HepG2 (cell line): ENCODE data around the gene HLA-DMB. TPM values are rescaled to one million over a fixed set of nuclear protein-coding genes. Genes with fewer than 3 reads are reported as not detected.
A peak's percentile ranks its signal among the peaks of the same experiment; 100 is the strongest.

Experiments
- ARID2 ChIP-seq: sonication (generic); formaldehyde crosslinking; IDR thresholded peaks from 2 replicates; pipeline ENCODE4 v1.8.1; 2022; ENCODE audit warnings: mild to moderate bottlenecking, missing genetic modification reagents, borderline replicate concordance
- ATF5 ChIP-seq: sonication (generic); formaldehyde crosslinking; IDR thresholded peaks from 2 replicates; pipeline ENCODE4 v1.4.0; 2020; ENCODE audit warnings: mild to moderate bottlenecking, low read depth, missing genetic modification reagents
- CEBPG ChIP-seq: IDR thresholded peaks from 2 replicates; pipeline ENCODE4 v1.6.1; 2016
- FOXP4 ChIP-seq: sonication (generic); formaldehyde crosslinking; IDR thresholded peaks from 2 replicates; pipeline ENCODE4 v1.4.0; 2020; ENCODE audit warnings: missing genetic modification reagents
- HNRNPL ChIP-seq: fragments of 200-400 bp; formaldehyde crosslinking; IDR thresholded peaks from 2 replicates; pipeline ENCODE4 v1.6.1; 2017; ENCODE audit warnings: mild to moderate bottlenecking, low read depth, low read length
- HOXA3 ChIP-seq: sonication (generic); formaldehyde crosslinking; IDR thresholded peaks from 2 replicates; pipeline ENCODE4 v1.5.0; 2020; ENCODE audit warnings: missing genetic modification reagents
- HOXD1 ChIP-seq: sonication (generic); formaldehyde crosslinking; IDR thresholded peaks from 2 replicates; pipeline ENCODE4 v1.5.0; 2020; ENCODE audit warnings: missing genetic modification reagents
- LCORL ChIP-seq, 2 experiments: fragments of 450-650 bp in 1 of 2; sonication (generic) in 1 of 2; formaldehyde crosslinking in 1 of 2; IDR thresholded peaks; 2 replicates each; pipeline versions ENCODE4 v1.5.0 to v1.6.1; 2017 to 2020; ENCODE audit warnings: antibody characterized with exemption in 1 of 2, missing genetic modification reagents in 1 of 2
- MAFG ChIP-seq: sonication (generic); formaldehyde crosslinking; IDR thresholded peaks from 2 replicates; pipeline ENCODE4 v1.5.1; 2020; ENCODE audit warnings: mild to moderate bottlenecking, missing genetic modification reagents
- MEIS2 ChIP-seq: sonication (generic); formaldehyde crosslinking; IDR thresholded peaks from 2 replicates; pipeline ENCODE4 v1.9.0; 2021; ENCODE audit warnings: mild to moderate bottlenecking, missing genetic modification reagents
- MXI1 ChIP-seq: IDR thresholded peaks from 3 replicates; pipeline ENCODE4 v1.6.1; 2012; ENCODE audit warnings: low read depth, low read length, inconsistent platforms, borderline replicate concordance
- PATZ1 ChIP-seq: sonication (generic); formaldehyde crosslinking; IDR thresholded peaks from 2 replicates; pipeline ENCODE4 v1.4.0; 2020; ENCODE audit warnings: missing genetic modification reagents
- PCBP1 ChIP-seq: fragments of 200-400 bp; formaldehyde crosslinking; IDR thresholded peaks from 2 replicates; pipeline ENCODE4 v1.6.1; 2017; ENCODE audit warnings: mild to moderate bottlenecking, low read depth, low read length, borderline replicate concordance
- TCF12 ChIP-seq, 2 experiments: fragments of 450-650 bp in 1 of 2; sonication (generic) in 1 of 2; formaldehyde crosslinking in 1 of 2; IDR thresholded peaks; 2 replicates each; pipeline versions ENCODE4 v1.6.1 to v1.8.0; 2017 to 2022; ENCODE audit warnings: antibody characterized with exemption in 1 of 2, mild to moderate bottlenecking in 1 of 2, missing genetic modification reagents in 1 of 2, moderate library complexity in 1 of 2
- THRA ChIP-seq: sonication (generic); formaldehyde crosslinking; IDR thresholded peaks from 2 replicates; pipeline ENCODE4 v1.4.0; 2020; ENCODE audit warnings: missing genetic modification reagents, borderline replicate concordance
- XBP1 ChIP-seq: sonication (generic); formaldehyde crosslinking; IDR thresholded peaks from 2 replicates; pipeline ENCODE4 v1.5.0; 2020; ENCODE audit warnings: missing genetic modification reagents
- ZNF101 ChIP-seq: sonication (generic); formaldehyde crosslinking; IDR thresholded peaks from 2 replicates; pipeline ENCODE4 v1.4.0; 2020; ENCODE audit warnings: mild to moderate bottlenecking, low read depth, missing genetic modification reagents, borderline replicate concordance
- ZNF180 ChIP-seq: sonication (generic); formaldehyde crosslinking; IDR thresholded peaks from 2 replicates; pipeline ENCODE4 v1.4.0; 2020; ENCODE audit warnings: low read depth, missing genetic modification reagents, borderline replicate concordance
- ZNF235 ChIP-seq: sonication (generic); formaldehyde crosslinking; IDR thresholded peaks from 2 replicates; pipeline ENCODE4 v1.8.1; 2023; ENCODE audit warnings: mild to moderate bottlenecking, missing genetic modification reagents, borderline replicate concordance
- ZNF264 ChIP-seq: sonication (generic); formaldehyde crosslinking; IDR thresholded peaks from 2 replicates; pipeline ENCODE4 v1.4.0; 2020; ENCODE audit warnings: missing genetic modification reagents
- ZNF333 ChIP-seq: sonication (generic); formaldehyde crosslinking; IDR thresholded peaks from 2 replicates; pipeline ENCODE4 v1.4.0; 2020; ENCODE audit warnings: mild to moderate bottlenecking, missing genetic modification reagents, borderline replicate concordance
- ZNF343 ChIP-seq: sonication (generic); formaldehyde crosslinking; IDR thresholded peaks from 2 replicates; pipeline ENCODE4 v1.4.0; 2020; ENCODE audit warnings: mild to moderate bottlenecking, missing genetic modification reagents
- ZNF605 ChIP-seq: sonication (generic); formaldehyde crosslinking; IDR thresholded peaks from 2 replicates; pipeline ENCODE4 v1.8.0; 2022; ENCODE audit warnings: mild to moderate bottlenecking, missing genetic modification reagents
- polyA plus RNA-seq, 8 experiments: library from polyadenylated mRNA; depleted of rRNA in 3 of 8; stranded (reverse) in 7 of 8; unstranded in 1 of 8; fragments of >200 nt; fragmentation: Illumina TruSeq in 4 of 8; extraction: Trizol in 4 of 8; gene quantifications; 2 replicates each; pipeline versions ENCODE4 v1.2.1 to v1.2.3, GENCODE V29; 2011 to 2016; ENCODE audit warnings: low read depth in 4 of 8, missing spikeins in 1 of 8, mixed read lengths in 1 of 8; ENCODE audit not compliant: insufficient read depth in 1 of 8
- total RNA-seq, 5 experiments: library from RNA; depleted of rRNA; stranded (reverse); fragments of >200 nt; fragmentation: Illumina TruSeq; extraction: Trizol; gene quantifications; 2 replicates each; pipeline ENCODE4 v1.2.3, GENCODE V29; 2016; ENCODE audit warnings: low read depth in 1 of 5

The HLA-DMB gene
- total and polyA plus RNA-seq, 2 of the 13 experiments (the other 11 are each of a cell fraction or from before 2014, with no cell fraction given), result not detected

- TF ChIP-seq ZNF605 (peak; percentile 85; the same call in 1 of the 2 replicates), TCF12 (IDR thresholded peaks at IDR 0.05) (no peak), TCF12 (CRISPR knock-in tag; IDR thresholded peaks at IDR 0.05) (0 out of 2 replicates have a peak, but pooled peaks have one; percentile 79), ZNF101 (CRISPR knock-in tag) (no peak), LCORL (IDR thresholded peaks at IDR 0.05) (peak; percentile 69; the same call in 1 of the 2 replicates), LCORL (CRISPR knock-in tag; IDR thresholded peaks at IDR 0.05) (no peak; the same call in 1 of the 2 replicates), ZNF235 (CRISPR knock-in tag) (no peak), HNRNPL (peak; percentile 86), PATZ1 (peak; percentile 81), HOXD1 (peak; percentile 66), FOXP4 (CRISPR knock-in tag) (peak; percentile 11; the same call in 1 of the 2 replicates), ZNF343 (CRISPR knock-in tag) (peak; percentile 68; the same call in 1 of the 2 replicates), HOXA3 (CRISPR knock-in tag) (peak; percentile 57), PCBP1 (peak; percentile 84; the same call in 1 of the 2 replicates), MEIS2 (peak; percentile 78), ZNF180 (CRISPR knock-in tag) (peak; percentile 60; the same call in 1 of the 2 replicates), MXI1 (peak; percentile 53; the same call in 1 of the 3 replicates), ARID2 (CRISPR knock-in tag) (peak; percentile 79; the same call in 1 of the 2 replicates), THRA (CRISPR knock-in tag) (peak; percentile 20; the same call in 1 of the 2 replicates), ZNF333 (no peak; the same call in 1 of the 2 replicates), CEBPG (no peak; the same call in 1 of the 2 replicates), XBP1 (0 out of 2 replicates have a peak, but pooled peaks have one; percentile 27), ATF5 (CRISPR knock-in tag) (0 out of 2 replicates have a peak, but pooled peaks have one; percentile 24), ZNF264 (CRISPR knock-in tag) (peak; percentile 84), MAFG (CRISPR knock-in tag) (peak; percentile 80)
Observed at GRCh38 chr6:32969685-32970412, 29.0 kb upstream of the HLA-DMB start (continued).
